WTC11 (cell line): Measurements from ENCODE around the gene FNIP2.

Experiments
- ATF6 ChIP-seq: sonication (generic); formaldehyde crosslinking; IDR thresholded peaks from 2 replicates; pipeline ENCODE4 v1.8.1; 2023; ENCODE audit warnings: mild to moderate bottlenecking, missing genetic modification reagents
- CDX4 ChIP-seq: fragments of 250-450 bp; sonication (Bioruptor Pico); IDR thresholded peaks from 2 replicates; pipeline ENCODE4 v1.9.0; 2021; ENCODE audit warnings: moderate library complexity, mild to moderate bottlenecking, inconsistent platforms, borderline replicate concordance
- CTCF ChIP-seq: fragments of 200-600 bp; IDR thresholded peaks from 2 replicates; pipeline ENCODE4 v1.8.0; 2022; ENCODE audit warnings: antibody characterized with exemption
- E2F4 ChIP-seq: sonication (generic); formaldehyde crosslinking; IDR thresholded peaks from 2 replicates; pipeline ENCODE4 v1.8.1; 2022; ENCODE audit warnings: low read depth, mild to moderate bottlenecking, moderate library complexity, missing genetic modification reagents, borderline replicate concordance
- ESRRA ChIP-seq: sonication (generic); formaldehyde crosslinking; IDR thresholded peaks from 2 replicates; pipeline ENCODE4 v1.8.1; 2022; ENCODE audit warnings: mild to moderate bottlenecking, missing genetic modification reagents, borderline replicate concordance
- HMGXB4 ChIP-seq: sonication (generic); formaldehyde crosslinking; IDR thresholded peaks from 2 replicates; pipeline ENCODE4 v1.8.1; 2023; ENCODE audit warnings: mild to moderate bottlenecking, moderate library complexity, missing genetic modification reagents
- JUN ChIP-seq: sonication (generic); formaldehyde crosslinking; IDR thresholded peaks from 2 replicates; pipeline ENCODE4 v1.8.0; 2023; ENCODE audit warnings: mild to moderate bottlenecking, missing genetic modification reagents
- MAX ChIP-seq: sonication (generic); formaldehyde crosslinking; IDR thresholded peaks from 2 replicates; pipeline ENCODE4 v1.8.0; 2022; ENCODE audit warnings: mild to moderate bottlenecking, missing genetic modification reagents
- PREB ChIP-seq: sonication (generic); formaldehyde crosslinking; IDR thresholded peaks from 2 replicates; pipeline ENCODE4 v1.8.1; 2022; ENCODE audit warnings: mild to moderate bottlenecking, missing genetic modification reagents, moderate library complexity, borderline replicate concordance
- TCF7 ChIP-seq: sonication (generic); formaldehyde crosslinking; IDR thresholded peaks from 2 replicates; pipeline ENCODE4 v1.8.0; 2022; ENCODE audit warnings: mild to moderate bottlenecking, low read depth, missing genetic modification reagents, moderate library complexity
- TEAD1 ChIP-seq: sonication (generic); formaldehyde crosslinking; IDR thresholded peaks from 2 replicates; pipeline ENCODE4 v1.8.0; 2022; ENCODE audit warnings: mild to moderate bottlenecking, missing genetic modification reagents
- TEAD4 ChIP-seq: sonication (generic); formaldehyde crosslinking; IDR thresholded peaks from 2 replicates; pipeline ENCODE4 v1.8.0; 2022; ENCODE audit warnings: mild to moderate bottlenecking, missing genetic modification reagents
- ZNF416 ChIP-seq: fragments of 250-450 bp; sonication (Bioruptor Pico); IDR thresholded peaks from 2 replicates; pipeline ENCODE4 v1.9.0; 2021; ENCODE audit warnings: mild to moderate bottlenecking, inconsistent platforms
- ZNF425 ChIP-seq: fragments of 250-450 bp; sonication (Bioruptor Pico); conservative IDR thresholded peaks from 2 replicates; pipeline ENCODE4 v1.9.0; 2021; ENCODE audit warnings: mild to moderate bottlenecking

GRCh38 chr4:158870282-158870625 lies 101.4 kb downstream of the FNIP2 start:
- no peak for TF ChIP-seq CTCF
- TF ChIP-seq ESRRA: no peak
- no peak for TF ChIP-seq ZNF416
- no peak for TF ChIP-seq JUN (CRISPR knock-in tag)
- no peak for TF ChIP-seq E2F4 (CRISPR knock-in tag)
- TF ChIP-seq ATF6 (CRISPR knock-in tag): no peak
- TF ChIP-seq TEAD4 (CRISPR knock-in tag): no peak
- TF ChIP-seq ZNF425 (CRISPR knock-in tag): no peak
- no peak for TF ChIP-seq MAX
- TF ChIP-seq TEAD1 (CRISPR knock-in tag): no peak
- TF ChIP-seq TCF7 (CRISPR knock-in tag): no peak
- TF ChIP-seq HMGXB4: no peak
- TF ChIP-seq PREB (CRISPR knock-in tag): no peak
- no peak for TF ChIP-seq CDX4
